ENCODE results near the gene PTPRO.

Gene PTPRO

DNA sequence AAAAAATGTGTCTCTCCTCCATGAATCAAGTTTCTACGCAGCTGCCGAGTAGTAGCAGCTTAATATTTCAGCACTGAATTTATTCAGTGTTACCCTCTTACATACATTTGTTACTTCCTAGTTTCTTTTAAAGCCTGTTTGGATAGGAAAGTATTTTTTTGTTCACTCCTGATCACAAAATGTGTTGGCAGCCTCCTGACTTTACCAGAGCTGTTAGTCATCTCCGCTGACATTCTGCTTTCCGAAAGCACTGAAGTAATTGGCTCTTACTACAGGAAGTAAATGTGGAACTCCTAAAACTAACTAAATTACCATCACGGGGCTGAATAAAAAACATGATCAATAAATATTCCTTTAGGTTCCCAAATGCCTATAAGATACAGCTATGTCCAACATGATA, 241.4 kb downstream of the PTPRO start:
- no peak for DNase-seq

DNA sequence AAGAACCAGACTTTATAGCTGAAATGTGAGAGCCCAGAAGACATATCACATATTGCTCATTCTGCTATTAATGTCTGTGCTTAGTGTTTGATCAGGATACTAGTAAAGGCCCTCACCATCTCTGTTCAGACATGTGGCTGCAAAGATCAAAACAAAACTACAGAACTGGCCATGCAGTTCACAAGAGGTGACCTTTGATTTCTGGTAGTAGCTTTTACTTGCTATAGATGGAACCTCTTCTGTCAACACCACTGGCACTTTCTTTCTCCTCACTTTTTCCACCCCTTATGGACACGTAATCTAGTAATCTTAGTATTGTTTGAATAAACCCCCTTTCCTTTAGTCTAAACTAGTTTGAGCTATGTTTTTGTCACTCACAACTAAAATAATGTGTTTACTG, 252.0 kb downstream of the PTPRO start:
- DNase-seq, result no peak

GRCh38 chr12:15575671-15576541, 253.6 kb downstream of the PTPRO start:
- peak; percentile 12 for DNase-seq

DNA sequence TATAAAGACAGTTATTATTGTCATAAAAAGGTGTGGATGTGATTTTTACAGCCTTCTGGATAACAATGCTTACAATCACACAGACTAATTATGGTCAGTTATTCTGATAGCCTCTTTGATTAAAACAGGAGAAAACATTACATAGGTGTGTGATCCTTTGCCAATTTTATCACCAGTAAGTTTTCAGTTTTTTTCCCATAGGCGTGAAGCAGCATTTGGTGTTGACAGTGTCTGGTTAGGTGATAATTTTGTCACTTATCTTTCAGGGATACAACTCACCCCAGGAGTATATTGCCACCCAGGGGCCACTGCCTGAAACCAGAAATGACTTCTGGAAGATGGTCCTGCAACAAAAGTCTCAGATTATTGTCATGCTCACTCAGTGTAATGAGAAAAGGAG, 258.1 kb downstream of the PTPRO start:
- DNase-seq, result no peak

DNA sequence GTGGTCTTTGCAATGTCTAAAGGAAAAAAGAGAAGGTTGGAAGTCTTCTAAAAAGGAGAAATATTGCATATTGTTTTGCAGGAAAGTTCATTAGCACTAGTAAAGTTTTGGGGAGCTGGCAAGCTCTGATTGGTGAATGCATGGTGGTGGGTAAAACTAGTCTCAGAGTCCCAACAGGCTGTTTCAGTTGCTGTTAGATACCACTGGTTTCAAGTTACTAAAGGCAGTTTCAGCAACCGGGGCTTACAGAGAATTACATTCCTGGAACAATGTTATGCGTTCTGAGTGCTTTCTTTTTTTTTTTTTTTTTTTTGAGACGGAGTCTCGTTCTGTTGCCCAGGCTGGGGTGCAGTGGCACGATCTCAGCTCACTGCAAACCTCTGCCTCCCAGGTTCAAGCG, 258.7 kb downstream of the PTPRO start:
- DNase-seq, result no peak

- no peak for DNase-seq
Measured at GRCh38 chr12:15583804-15584203, 261.5 kb downstream of the PTPRO start.

GRCh38 chr12:15584366-15585041, 262.2 kb downstream of the PTPRO start:
- peak; percentile 47 for DNase-seq

GRCh38 chr12:15589328-15590032, 267.2 kb downstream of the PTPRO start:
- DNase-seq, result no peak

DNA sequence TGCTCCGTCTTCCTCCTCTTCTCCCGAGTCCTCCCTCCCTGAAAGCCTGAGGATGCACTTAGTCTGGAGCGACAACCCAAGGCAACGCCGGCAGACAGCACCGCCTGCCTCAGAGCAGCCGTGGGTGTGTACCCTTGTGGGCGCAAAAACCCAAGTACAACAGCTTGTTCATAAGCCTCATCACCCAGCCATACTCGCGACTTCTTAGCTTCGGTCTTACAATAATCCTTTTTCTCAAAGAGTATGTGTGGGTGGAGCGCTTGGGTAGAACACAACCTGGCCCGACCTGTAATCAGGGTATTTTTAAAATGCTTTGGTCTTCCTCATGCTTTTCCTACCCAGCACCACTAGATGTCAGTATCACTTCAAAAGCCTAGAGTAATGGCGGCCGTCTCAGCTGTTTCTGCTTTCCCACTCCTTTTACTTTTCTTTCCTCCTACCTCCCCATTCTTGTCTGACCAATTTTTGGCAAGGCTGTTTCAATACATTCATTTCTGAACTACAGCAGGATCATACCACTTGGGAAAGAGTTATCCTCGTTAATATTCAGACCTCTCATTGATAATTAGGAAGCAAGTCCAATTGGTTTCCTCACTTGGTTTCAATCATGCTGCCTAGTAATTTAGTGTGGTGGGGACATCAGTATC, 268.0 kb downstream of the PTPRO start:
- DNase-seq, result peak; percentile 77

- DNase-seq, result no peak
Measured at GRCh38 chr12:15591811-15592210, 269.5 kb downstream of the PTPRO start.

- DNase-seq, result no peak
Measured at GRCh38 chr12:15592934-15593333, 270.6 kb downstream of the PTPRO start.

- DNase-seq, result no peak
Measured at GRCh38 chr12:15596174-15596573, 273.9 kb downstream of the PTPRO start.

GRCh38 chr12:15597125-15597830, 275.0 kb downstream of the PTPRO start:
- DNase-seq, result no peak

- DNase-seq, result peak; percentile 38
Measured at GRCh38 chr12:15599266-15600037, 277.1 kb downstream of the PTPRO start.

DNA sequence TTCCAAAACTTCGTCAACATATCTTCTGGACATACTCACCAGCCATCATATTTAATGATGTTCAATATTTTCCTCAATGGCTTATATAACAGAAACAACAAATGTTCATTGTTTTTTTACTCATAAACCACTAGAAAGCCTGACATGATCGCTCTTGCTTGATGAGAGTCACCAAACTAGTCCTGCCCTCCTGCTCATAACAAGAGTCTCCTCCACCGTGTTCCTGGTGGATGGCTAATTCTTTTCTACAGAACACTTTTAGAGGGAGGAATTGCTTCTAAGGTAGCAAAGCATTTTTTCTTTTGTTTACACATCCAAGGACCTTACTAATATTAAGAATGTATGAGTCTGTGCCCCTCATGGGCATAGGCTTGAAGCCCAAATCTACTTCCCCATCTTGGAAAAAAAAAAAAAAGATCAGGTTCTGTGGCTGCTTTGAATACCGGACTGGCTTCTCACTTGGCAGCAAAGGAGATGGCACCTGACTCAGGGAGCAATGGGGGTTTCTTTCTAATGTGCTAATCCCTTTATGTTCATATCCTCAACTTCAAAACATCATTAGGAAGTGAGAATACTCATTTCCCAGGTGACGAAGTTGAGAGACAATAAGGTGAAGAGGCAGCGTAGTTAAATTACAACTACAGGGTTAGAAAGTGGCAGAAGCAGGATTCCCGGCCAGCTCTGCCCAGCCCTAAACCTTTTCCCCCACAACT, 278.1 kb downstream of the PTPRO start:
- no peak for DNase-seq

DNA sequence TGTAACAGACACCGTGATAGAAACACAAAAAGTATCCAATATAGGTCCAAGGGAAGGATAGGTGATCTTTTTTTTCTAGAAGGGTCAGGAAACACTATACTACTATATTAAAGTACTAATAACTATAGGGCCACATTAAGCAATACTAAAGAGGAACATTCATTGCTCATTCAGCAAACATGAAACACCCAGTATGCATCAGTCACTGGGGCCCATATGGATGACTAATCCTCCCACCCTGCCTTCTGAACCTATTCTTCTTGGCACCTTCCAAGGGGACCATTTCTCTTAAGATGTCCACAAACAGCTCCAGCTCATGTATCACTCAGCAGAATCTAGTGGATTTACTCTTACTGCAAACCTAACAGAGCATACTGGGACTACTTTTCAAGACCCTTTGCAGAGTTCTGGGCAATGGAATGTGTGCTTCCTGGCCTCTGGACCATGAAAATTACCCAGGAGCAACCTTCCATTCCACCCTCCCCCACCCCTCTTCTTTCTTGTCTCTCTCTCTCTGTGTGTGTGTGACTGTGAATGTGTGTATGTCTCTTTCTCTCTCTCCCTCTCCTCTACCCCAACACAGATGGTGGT, 279.0 kb downstream of the PTPRO start:
- no peak for DNase-seq

- DNase-seq, result no peak
Measured at GRCh38 chr12:15602051-15602672, 279.9 kb downstream of the PTPRO start.

- peak; percentile 66 for DNase-seq
Measured at GRCh38 chr12:15603474-15604085, 281.3 kb downstream of the PTPRO start.

GRCh38 chr12:15605881-15606590, 283.7 kb downstream of the PTPRO start:
- no peak for DNase-seq
